ENCODE results near the gene ANKS1A. TPM values are rescaled to one million over a fixed set of nuclear protein-coding genes. Genes with fewer than 3 reads are reported as not detected.

Gene ANKS1A
- total and polyA plus RNA-seq, 2 experiments from 2014 or later, result 12.1 to 31.9 TPM

- H3K27ac ChIP-seq (ENCODE audit: low read depth), result no peak overlapping the region
- no peaks in the 10 kb centered on the region; the same call in 1 of the 2 replicates for H3K36me3 ChIP-seq (ENCODE audit: insufficient read depth)
- no peaks in the 10 kb centered on the region for H3K9me2 ChIP-seq (ENCODE audit: insufficient read depth)
- DNase-seq (ENCODE audit: low spot score), result no peak
- H3K4me2 ChIP-seq, result no peak overlapping the region
- Mint-ChIP-seq H3K9me3 (no peaks in the 10 kb centered on the region), H3K36me3 (ENCODE audit: low read depth) (peaks cover 22% of the 10 kb centered on the region; the same call in 2 of the 3 replicates), H3K27ac (no peak overlapping the region), H3K4me3 (no peak overlapping the region), H3K4me1 (peaks cover 3% of the 10 kb centered on the region; the same call in 2 of the 3 replicates), H3K27me3 (ENCODE audit: insufficient read depth, low read depth, poor library complexity) (no peaks in the 10 kb centered on the region)
- H3K79me2 ChIP-seq (replicated peaks; ENCODE audit: insufficient read depth), result no peaks in the 10 kb centered on the region
- H4K20me1 ChIP-seq (replicated peaks; ENCODE audit: insufficient read depth), result 0 out of 2 replicates have a peak, but pooled peaks cover 4% of the 10 kb centered on the region
- H3F3A ChIP-seq (replicated peaks; ENCODE audit: low read depth), result no peaks in the 10 kb centered on the region
- no peak for ATAC-seq
- TF ChIP-seq STAT1 (IDR thresholded peaks at IDR 0.05; ENCODE audit: unreplicated experiment) (no peak), ZNF462 (CRISPR knock-in tag; IDR thresholded peaks at IDR 0.05) (no peak), EZH2 (IDR thresholded peaks at IDR 0.05; ENCODE audit: low read depth, unreplicated experiment) (no peak), CREB1 (CRISPR knock-in tag; IDR thresholded peaks at IDR 0.05; ENCODE audit: low read depth) (no peak), JUNB (IDR thresholded peaks at IDR 0.05; ENCODE audit: unreplicated experiment) (no peak), ZNF114 (CRISPR knock-in tag; IDR thresholded peaks at IDR 0.05) (no peak), NANOG (IDR thresholded peaks at IDR 0.05; ENCODE audit: borderline replicate concordance) (no peak), ZNF331 (CRISPR knock-in tag; IDR thresholded peaks at IDR 0.05; ENCODE audit: low read depth) (no peak), POLR2AphosphoS5 (IDR thresholded peaks at IDR 0.05; ENCODE audit: low read depth) (no peak), REST (IDR thresholded peaks at IDR 0.05; ENCODE audit: unreplicated experiment) (no peak), ETS1 (IDR thresholded peaks at IDR 0.05) (no peak), EZH2phosphoT487 (IDR thresholded peaks at IDR 0.05; ENCODE audit: unreplicated experiment) (no peak), CTCF (conservative IDR thresholded peaks at IDR 0.05; ENCODE audit: low read depth in 2 of 2) (no peak)
- no peaks in the 10 kb centered on the region for H3K27me3 ChIP-seq (ENCODE audit: insufficient read depth)
- no peaks in the 10 kb centered on the region for H3K4me1 ChIP-seq (ENCODE audit: insufficient read depth)
- H3K4me3 ChIP-seq, result no peak overlapping the region
- H2AFZ ChIP-seq, result no peak overlapping the region
Observed at GRCh38 chr6:34979994-34980393, 90.9 kb downstream of the ANKS1A start.

All from GM23338 (cell line).